LNCAP (cell line): ENCODE measurements around the gene ACOX3.

Source experiments
- CTCF ChIP-seq: fragments of 450-650 bp; IDR thresholded peaks from 2 replicates; pipeline ENCODE4 v1.5.1; 2017; ENCODE audit warnings: mild to moderate bottlenecking

ACOX3 gene

GRCh38 chr4:8364848-8365350, 75.6 kb downstream of the ACOX3 start:
- TF ChIP-seq CTCF: no peak

GRCh38 chr4:8364141-8364540, 76.4 kb downstream of the ACOX3 start:
- no peak for TF ChIP-seq CTCF

- TF ChIP-seq CTCF: no peak
Observed at GRCh38 chr4:8362483-8362882, 78.0 kb downstream of the ACOX3 start.

- no peak for TF ChIP-seq CTCF
Observed at GRCh38 chr4:8359193-8359592, 81.3 kb downstream of the ACOX3 start.

GRCh38 chr4:8356856-8357255, 83.7 kb downstream of the ACOX3 start:
- no peak for TF ChIP-seq CTCF

- no peak for TF ChIP-seq CTCF
Observed at GRCh38 chr4:8355864-8356565, 84.5 kb downstream of the ACOX3 start.

GRCh38 chr4:8355306-8355705, 85.2 kb downstream of the ACOX3 start:
- no peak for TF ChIP-seq CTCF
